22Rv1 (cell line): ENCODE results near the gene ILK.

Experiments
- H3K27ac ChIP-seq: fragments of 450-650 bp; 2 replicates; pipeline ENCODE4 v1.5.1; 2017
- CTCF ChIP-seq: fragments of 450-650 bp; IDR thresholded peaks from 2 replicates; pipeline ENCODE4 v1.5.1; 2017; ENCODE audit warnings: mild to moderate bottlenecking
- ZFX ChIP-seq: fragments of 450-650 bp; IDR thresholded peaks from 2 replicates; pipeline ENCODE4 v1.6.1; 2017; ENCODE audit warnings: antibody characterized with exemption, borderline replicate concordance

The ILK gene

DNA sequence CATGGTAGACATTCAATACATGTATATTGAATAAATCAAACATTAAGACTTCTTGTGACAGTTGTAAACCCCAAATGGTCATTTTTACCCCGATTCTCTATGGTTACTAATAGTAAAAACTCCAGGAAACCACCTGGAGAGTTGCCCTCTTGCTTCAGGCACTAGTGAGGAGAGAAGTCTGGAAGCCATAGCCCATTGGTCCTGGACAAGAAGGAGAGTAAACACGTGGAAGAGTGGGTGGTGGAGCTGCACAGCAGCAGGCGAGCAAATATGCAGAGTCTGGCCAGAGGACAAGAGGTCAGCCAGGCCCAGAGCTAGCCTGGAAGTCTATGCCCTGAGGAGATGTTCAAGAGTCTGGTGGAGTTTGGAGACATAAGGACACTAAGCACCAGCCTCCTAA is 34.3 kb downstream of the ILK start:
- 0 out of 2 replicates have a peak overlapping the region, but pooled peaks have one; percentile 9 for H3K27ac ChIP-seq
- TF ChIP-seq ZFX (no peak), CTCF (no peak)

- H3K27ac ChIP-seq = 0 out of 2 replicates have a peak overlapping the region, but pooled peaks have one; percentile 9
- TF ChIP-seq ZFX (no peak), CTCF (no peak)
These were observed 34.9 kb downstream of the ILK start for GRCh38 chr11:6638429-6638828.

- no peak overlapping the region for H3K27ac ChIP-seq
- no peak for TF ChIP-seq CTCF
- no peak for TF ChIP-seq ZFX
These were observed 36.7 kb downstream of the ILK start for GRCh38 chr11:6640036-6640984.

- no peak overlapping the region for H3K27ac ChIP-seq
- TF ChIP-seq CTCF (no peak), ZFX (no peak)
These were observed 37.6 kb downstream of the ILK start for GRCh38 chr11:6640985-6641701.

- TF ChIP-seq CTCF (no peak), ZFX (no peak)
- H3K27ac ChIP-seq = no peak overlapping the region
These were observed 39.4 kb downstream of the ILK start for GRCh38 chr11:6642957-6643356.

- no peak for TF ChIP-seq ZFX
- H3K27ac ChIP-seq = no peak overlapping the region
These were observed 42.5 kb downstream of the ILK start for GRCh38 chr11:6646071-6646470.

- no peak overlapping the region for H3K27ac ChIP-seq
- TF ChIP-seq ZFX (no peak), CTCF (no peak)
These were observed 43.0 kb downstream of the ILK start for GRCh38 chr11:6646576-6646917.
